CD4-positive, alpha-beta memory T cell (primary cell): ENCODE measurements around the gene TRPC4. TPM values are rescaled to one million over a fixed set of nuclear protein-coding genes. Genes with fewer than 3 reads are reported as not detected.

Experiments
- CTCF ChIA-PET: fragments of 350-600 bp; sonication (Branson Sonifier 250); formaldehyde crosslinking; loops from one replicate; lab custom pipeline; 2021; ENCODE audit warnings: inconsistent platforms; ENCODE audit not compliant: partially characterized antibody; lab: Charles Lee
- POLR2A ChIA-PET: fragments of 350-600 bp; sonication (Branson Sonifier 250); formaldehyde crosslinking; loops from one replicate; lab custom pipeline; 2021; ENCODE audit not compliant: partially characterized antibody; lab: Charles Lee
- DNase-seq, 5 donors: peaks; one replicate each; pipeline versions ENCODE4 v3.0.0 to v3.0.0-alpha.2; 2020 to 2022; ENCODE audit warnings: mixed read lengths in 1 of 5
- H3K27ac ChIP-seq: one replicate; pipeline ENCODE4 v1.7.0; 2013; ENCODE audit warnings: low read depth, low read length
- H3K27me3 ChIP-seq: 2 replicates; pipeline ENCODE4 v1.7.0; 2013; ENCODE audit warnings: mild to moderate bottlenecking, low read length, moderate library complexity; ENCODE audit not compliant: insufficient read depth
- H3K36me3 ChIP-seq: 2 replicates; pipeline ENCODE4 v1.7.0; 2013; ENCODE audit warnings: mild to moderate bottlenecking, low read length, moderate library complexity; ENCODE audit not compliant: insufficient read depth
- H3K4me1 ChIP-seq: 2 replicates; pipeline ENCODE4 v1.7.0; 2013; ENCODE audit warnings: mild to moderate bottlenecking, low read length, moderate library complexity; ENCODE audit not compliant: insufficient read depth
- H3K4me3 ChIP-seq, 2 donors: one replicate each; pipeline ENCODE4 v1.7.0; 2013; ENCODE audit warnings: low read length in 2 of 2, mild to moderate bottlenecking in 1 of 2
- H3K9me3 ChIP-seq, 2 donors: one replicate each; pipeline ENCODE4 v1.7.0; 2013; ENCODE audit warnings: low read length in 2 of 2, control low read depth in 1 of 2; ENCODE audit not compliant: control insufficient read depth in 1 of 2
- H3K27ac Mint-ChIP-seq, 7 donors: one replicate each; pipeline ENCODE4 v1.8.0; 2020 to 2021; ENCODE audit warnings: mixed read lengths in 7 of 7, mild to moderate bottlenecking in 6 of 7, inconsistent platforms in 3 of 7, moderate library complexity in 3 of 7
- H3K27me3 Mint-ChIP-seq, 2 donors: one replicate each; pipeline ENCODE4 v1.8.0; 2020 to 2021; ENCODE audit warnings: mixed read lengths in 2 of 2
- H3K36me3 Mint-ChIP-seq, 2 donors: one replicate each; pipeline ENCODE4 v1.8.0; 2020 to 2021; ENCODE audit warnings: mixed read lengths in 2 of 2, inconsistent platforms in 1 of 2, mild to moderate bottlenecking in 1 of 2
- H3K4me1 Mint-ChIP-seq, 4 donors: one replicate each; pipeline ENCODE4 v1.8.0; 2020 to 2021; ENCODE audit warnings: mixed read lengths in 4 of 4, mild to moderate bottlenecking in 1 of 4
- H3K4me3 Mint-ChIP-seq, 8 donors: one replicate each; pipeline ENCODE4 v1.8.0; 2020 to 2021; ENCODE audit warnings: mixed read lengths in 8 of 8, mild to moderate bottlenecking in 7 of 8, moderate library complexity in 6 of 8, inconsistent platforms in 3 of 8
- H3K9me3 Mint-ChIP-seq, 8 donors: one replicate each; pipeline ENCODE4 v1.8.0; 2020 to 2021; ENCODE audit warnings: mixed read lengths in 8 of 8, mild to moderate bottlenecking in 5 of 8, inconsistent platforms in 3 of 8, moderate library complexity in 1 of 8
- intact Hi-C: fragments of 100-400 bp; cut with micrococcal nuclease; formaldehyde crosslinking; loops from one replicate; pipeline ENCODE4 v1.15.1; 2023
- polyA plus RNA-seq, 2 donors: library from polyadenylated mRNA; unstranded; fragments of 300-500 nt; fragmentation: Illumina TruSeq; gene quantifications; one replicate each; pipeline ENCODE4 v1.2.3, GENCODE V29; 2021
- total RNA-seq, 2 experiments: library from RNA; stranded (reverse); gene quantifications; one replicate each; pipeline ENCODE4 v1.2.3, GENCODE V29; 2021

The TRPC4 gene
- total and polyA plus RNA-seq, 4 experiments from 2014 or later: not detected

DNA sequence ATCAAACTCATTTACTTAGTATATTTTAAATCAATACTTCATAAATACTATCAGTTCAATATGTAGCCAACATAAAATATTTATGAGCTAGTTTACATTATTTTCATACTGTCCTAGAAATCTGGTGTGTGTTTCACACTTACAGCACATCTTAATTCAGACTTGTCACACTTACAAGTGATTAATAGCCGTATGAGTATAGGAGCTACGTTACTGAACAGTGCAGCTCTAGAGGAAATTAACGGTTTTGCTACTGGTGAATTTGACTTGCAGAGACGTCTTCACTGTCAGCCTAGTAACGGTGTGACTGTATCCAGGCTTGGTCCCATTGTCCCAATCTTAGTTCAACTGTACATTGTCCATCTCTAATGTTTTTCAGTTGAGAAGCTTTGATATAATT lies 237.3 kb downstream of the TRPC4 start:
- Histone ChIP-seq H3K27ac (no peak overlapping the region), H3K9me3 (no peaks in the 10 kb centered on the region), H3K4me1 (no peaks in the 10 kb centered on the region), H3K27me3 (no peaks in the 10 kb centered on the region), H3K4me3 (no peak overlapping the region), H3K36me3 (no peaks in the 10 kb centered on the region)
- intact Hi-C loops: no loop called here
- Mint-ChIP-seq H3K9me3 (peaks cover 0 to 7% (median 2%) of the 10 kb centered on the region in 8 donors), H3K4me1 (no peaks in the 10 kb centered on the region), H3K36me3 (no peaks in the 10 kb centered on the region), H3K27me3 (no peaks in the 10 kb centered on the region), H3K4me3 (no peak overlapping the region), H3K27ac (no peak overlapping the region)
- ChIA-PET POLR2A (no interaction called here), CTCF (no interaction called here)
- DNase-seq: no peak

DNA sequence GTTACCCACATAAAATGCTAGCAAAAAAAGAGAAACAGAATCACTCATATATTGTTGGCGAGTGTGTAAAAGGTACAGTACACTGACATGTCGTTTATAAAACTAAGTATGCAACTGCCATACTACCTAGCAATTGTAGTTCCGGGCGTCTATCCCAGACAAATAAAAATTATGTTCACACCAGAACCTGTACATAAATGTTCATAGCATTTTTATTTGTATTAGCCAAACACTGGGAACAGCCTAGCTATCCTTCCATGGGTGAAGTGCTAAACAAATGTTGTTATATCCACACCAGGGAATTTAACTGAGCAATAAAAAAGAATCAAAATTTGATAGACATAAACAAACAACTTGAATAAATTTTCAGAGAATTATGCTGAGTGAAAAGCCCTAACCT lies 242.1 kb downstream of the TRPC4 start:
- intact Hi-C loops: no loop called here
- POLR2A ChIA-PET: no interaction called here
- no peaks in the 10 kb centered on the region for H3K36me3 Mint-ChIP-seq
- H3K4me1 Mint-ChIP-seq: no peaks in the 10 kb centered on the region
- H3K4me3 ChIP-seq: no peak overlapping the region
- no peak overlapping the region for H3K27ac Mint-ChIP-seq
- no peak for DNase-seq
- H3K4me1 ChIP-seq: no peaks in the 10 kb centered on the region
- no peaks in the 10 kb centered on the region for H3K27me3 ChIP-seq
- CTCF ChIA-PET: no interaction called here
- H3K9me3 ChIP-seq: no peaks in the 10 kb centered on the region
- no peak overlapping the region for H3K4me3 Mint-ChIP-seq
- H3K9me3 Mint-ChIP-seq: peaks cover 0 to 12% (median 2%) of the 10 kb centered on the region in 8 donors
- H3K27me3 Mint-ChIP-seq: no peaks in the 10 kb centered on the region
- no peaks in the 10 kb centered on the region for H3K36me3 ChIP-seq
- H3K27ac ChIP-seq: no peak overlapping the region

GRCh38 chr13:37621811-37622361 lies 247.7 kb downstream of the TRPC4 start:
- ChIA-PET POLR2A (no interaction called here), CTCF (no interaction called here)
- no peaks in the 10 kb centered on the region for H3K36me3 Mint-ChIP-seq
- peaks cover 0 to 10% (median 2%) of the 10 kb centered on the region in 8 donors for H3K9me3 Mint-ChIP-seq
- no peaks in the 10 kb centered on the region for H3K9me3 ChIP-seq
- H3K4me3 Mint-ChIP-seq: no peak overlapping the region
- no peaks in the 10 kb centered on the region for H3K4me1 ChIP-seq
- no peaks in the 10 kb centered on the region for H3K4me1 Mint-ChIP-seq
- no peaks in the 10 kb centered on the region for H3K27me3 Mint-ChIP-seq
- intact Hi-C loops: no loop called here
- H3K27ac Mint-ChIP-seq: no peak overlapping the region
- no peak for DNase-seq
- H3K36me3 ChIP-seq: no peaks in the 10 kb centered on the region
- no peak overlapping the region for H3K4me3 ChIP-seq
- H3K27ac ChIP-seq: no peak overlapping the region
- H3K27me3 ChIP-seq: no peaks in the 10 kb centered on the region

- no peak overlapping the region for H3K27ac Mint-ChIP-seq
- POLR2A ChIA-PET: no interaction called here
These were observed 251.0 kb downstream of the TRPC4 start for GRCh38 chr13:37618554-37618953.

GRCh38 chr13:37617173-37617572 lies 252.4 kb downstream of the TRPC4 start:
- intact Hi-C loops: no loop called here
- Mint-ChIP-seq H3K27ac (no peak overlapping the region), H3K36me3 (no peaks in the 10 kb centered on the region), H3K4me1 (no peaks in the 10 kb centered on the region), H3K27me3 (no peaks in the 10 kb centered on the region), H3K9me3 (peaks cover 0 to 5% (median 3%) of the 10 kb centered on the region in 8 donors), H3K4me3 (no peak overlapping the region)
- DNase-seq: no peak
- Histone ChIP-seq H3K27ac (no peak overlapping the region), H3K4me3 (no peak overlapping the region), H3K36me3 (no peaks in the 10 kb centered on the region), H3K4me1 (no peaks in the 10 kb centered on the region), H3K27me3 (no peaks in the 10 kb centered on the region), H3K9me3 (no peaks in the 10 kb centered on the region)
- ChIA-PET POLR2A (no interaction called here), CTCF (no interaction called here)

More at GRCh38 chr13:37618554-37618953, 251.0 kb downstream of the TRPC4 start:
- H3K4me3 ChIP-seq: no peak overlapping the region
- Mint-ChIP-seq H3K4me3 (no peak overlapping the region), H3K27me3 (no peaks in the 10 kb centered on the region), H3K9me3 (peaks cover 0 to 8% (median 3%) of the 10 kb centered on the region in 8 donors), H3K36me3 (no peaks in the 10 kb centered on the region), H3K4me1 (no peaks in the 10 kb centered on the region)
- CTCF ChIA-PET: no interaction called here
- H3K9me3 ChIP-seq: no peaks in the 10 kb centered on the region
- no peak overlapping the region for H3K27ac ChIP-seq
- no peak for DNase-seq
- no peaks in the 10 kb centered on the region for H3K36me3 ChIP-seq
- no peaks in the 10 kb centered on the region for H3K27me3 ChIP-seq
- no peaks in the 10 kb centered on the region for H3K4me1 ChIP-seq
- intact Hi-C loops: no loop called here

GRCh38 chr13:37616131-37616530 lies 253.4 kb downstream of the TRPC4 start:
- no peaks in the 10 kb centered on the region for H3K27me3 Mint-ChIP-seq
- Histone ChIP-seq H3K27ac (no peak overlapping the region), H3K9me3 (no peaks in the 10 kb centered on the region), H3K27me3 (no peaks in the 10 kb centered on the region), H3K4me1 (no peaks in the 10 kb centered on the region), H3K4me3 (no peak overlapping the region), H3K36me3 (no peaks in the 10 kb centered on the region)
- H3K27ac Mint-ChIP-seq: no peak overlapping the region
- H3K4me1 Mint-ChIP-seq: no peaks in the 10 kb centered on the region
- H3K4me3 Mint-ChIP-seq: no peak overlapping the region
- ChIA-PET POLR2A (no interaction called here), CTCF (no interaction called here)
- intact Hi-C loops: no loop called here
- H3K9me3 Mint-ChIP-seq: peaks cover 0 to 4% (median 3%) of the 10 kb centered on the region in 8 donors
- no peaks in the 10 kb centered on the region for H3K36me3 Mint-ChIP-seq
- DNase-seq: no peak

GRCh38 chr13:37615276-37615675 lies 254.3 kb downstream of the TRPC4 start:
- Mint-ChIP-seq H3K27ac (no peak overlapping the region), H3K36me3 (no peaks in the 10 kb centered on the region), H3K4me3 (no peak overlapping the region), H3K4me1 (no peaks in the 10 kb centered on the region), H3K9me3 (peaks cover 0 to 3% (median 0%) of the 10 kb centered on the region in 8 donors), H3K27me3 (no peaks in the 10 kb centered on the region)
- H3K9me3 ChIP-seq: no peaks in the 10 kb centered on the region
- H3K27me3 ChIP-seq: no peaks in the 10 kb centered on the region
- H3K27ac ChIP-seq: no peak overlapping the region
- intact Hi-C loops: no loop called here
- CTCF ChIA-PET: no interaction called here
- no peaks in the 10 kb centered on the region for H3K36me3 ChIP-seq
- no peak overlapping the region for H3K4me3 ChIP-seq
- DNase-seq: no peak
- no peaks in the 10 kb centered on the region for H3K4me1 ChIP-seq
- POLR2A ChIA-PET: no interaction called here

- Histone ChIP-seq H3K36me3 (no peaks in the 10 kb centered on the region), H3K9me3 (no peaks in the 10 kb centered on the region), H3K4me3 (no peak overlapping the region), H3K4me1 (no peaks in the 10 kb centered on the region), H3K27ac (no peak overlapping the region), H3K27me3 (no peaks in the 10 kb centered on the region)
- Mint-ChIP-seq H3K27ac (no peak overlapping the region), H3K4me1 (no peaks in the 10 kb centered on the region), H3K36me3 (no peaks in the 10 kb centered on the region), H3K4me3 (no peak overlapping the region), H3K9me3 (peaks cover 0 to 3% (median 0%) of the 10 kb centered on the region in 8 donors), H3K27me3 (no peaks in the 10 kb centered on the region)
- ChIA-PET POLR2A (no interaction called here), CTCF (no interaction called here)
- no peak for DNase-seq
- intact Hi-C loops: no loop called here
These were observed 255.9 kb downstream of the TRPC4 start for GRCh38 chr13:37613638-37614037.
